Mesothelial cell of epicardium (in vitro differentiated cells): ENCODE measurements around the gene POGK. TPM values are rescaled to one million over a fixed set of nuclear protein-coding genes. Genes with fewer than 3 reads are reported as not detected.
A peak's percentile ranks its signal among the peaks of the same experiment; 100 is the strongest.

Experiments
- DNase-seq, 2 experiments: peaks; one replicate each; pipeline ENCODE4 v3.0.0; 2021; ENCODE audit warnings: low spot score in 2 of 2; ENCODE audit not compliant: unreplicated experiment in 2 of 2
- H3K27ac Mint-ChIP-seq: 2 replicates; pipeline ENCODE4 v1.8.0; 2021; ENCODE audit warnings: mixed read lengths
- H3K27me3 Mint-ChIP-seq: 2 replicates; pipeline ENCODE4 v1.8.0; 2021; ENCODE audit warnings: low read depth, mixed read lengths
- H3K36me3 Mint-ChIP-seq: 2 replicates; pipeline ENCODE4 v1.8.0; 2021; ENCODE audit warnings: mixed read lengths
- H3K4me1 Mint-ChIP-seq: 2 replicates; pipeline ENCODE4 v1.8.0; 2021; ENCODE audit warnings: mixed read lengths
- H3K4me3 Mint-ChIP-seq: 2 replicates; pipeline ENCODE4 v1.8.0; 2021; ENCODE audit warnings: mild to moderate bottlenecking, moderate library complexity, mixed read lengths
- H3K9me3 Mint-ChIP-seq: 2 replicates; pipeline ENCODE4 v1.8.0; 2021; ENCODE audit warnings: mixed read lengths
- total RNA-seq: library from RNA; stranded (reverse); gene quantifications from 3 replicates; pipeline ENCODE4 v1.2.1, GENCODE V29; 2021
- TF ChIP-seq, protein P1 (sequence below): fragments of 200-600 bp; sonication (generic); IDR thresholded peaks from one replicate; pipeline ENCODE4 v1.5.0; 2021; ENCODE audit warnings: antibody characterized with exemption; ENCODE audit not compliant: unreplicated experiment

The POGK gene
- total RNA-seq, 1 donor from 2014 or later = 42.1 TPM

DNA sequence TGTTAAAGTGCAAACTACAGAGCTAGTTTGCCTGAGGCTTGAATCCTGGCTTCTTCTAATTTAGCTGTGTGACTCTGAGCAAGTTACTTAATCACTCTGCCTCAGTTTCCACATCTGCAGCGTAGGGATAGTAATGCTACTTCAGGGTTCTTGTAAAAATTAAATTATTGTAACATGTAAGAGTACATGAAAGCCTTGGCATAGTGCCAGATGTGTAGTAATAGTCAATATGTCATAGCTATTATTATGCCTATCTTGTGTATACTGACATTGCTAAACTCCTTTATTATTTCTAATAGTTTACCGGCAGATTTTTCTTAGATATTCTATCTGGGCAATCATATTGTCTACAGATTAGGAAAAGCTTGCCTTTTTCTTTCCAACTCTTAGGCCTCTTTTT lies 43.6 kb downstream of the POGK start:
- H3K4me3 Mint-ChIP-seq = no peak overlapping the region
- H3K36me3 Mint-ChIP-seq = no peaks in the 10 kb centered on the region
- no peak for DNase-seq
- H3K27me3 Mint-ChIP-seq = peaks cover 46% of the 10 kb centered on the region
- TF ChIP-seq, protein P1, sequence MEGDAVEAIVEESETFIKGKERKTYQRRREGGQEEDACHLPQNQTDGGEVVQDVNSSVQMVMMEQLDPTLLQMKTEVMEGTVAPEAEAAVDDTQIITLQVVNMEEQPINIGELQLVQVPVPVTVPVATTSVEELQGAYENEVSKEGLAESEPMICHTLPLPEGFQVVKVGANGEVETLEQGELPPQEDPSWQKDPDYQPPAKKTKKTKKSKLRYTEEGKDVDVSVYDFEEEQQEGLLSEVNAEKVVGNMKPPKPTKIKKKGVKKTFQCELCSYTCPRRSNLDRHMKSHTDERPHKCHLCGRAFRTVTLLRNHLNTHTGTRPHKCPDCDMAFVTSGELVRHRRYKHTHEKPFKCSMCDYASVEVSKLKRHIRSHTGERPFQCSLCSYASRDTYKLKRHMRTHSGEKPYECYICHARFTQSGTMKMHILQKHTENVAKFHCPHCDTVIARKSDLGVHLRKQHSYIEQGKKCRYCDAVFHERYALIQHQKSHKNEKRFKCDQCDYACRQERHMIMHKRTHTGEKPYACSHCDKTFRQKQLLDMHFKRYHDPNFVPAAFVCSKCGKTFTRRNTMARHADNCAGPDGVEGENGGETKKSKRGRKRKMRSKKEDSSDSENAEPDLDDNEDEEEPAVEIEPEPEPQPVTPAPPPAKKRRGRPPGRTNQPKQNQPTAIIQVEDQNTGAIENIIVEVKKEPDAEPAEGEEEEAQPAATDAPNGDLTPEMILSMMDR = no peak
- H3K4me1 Mint-ChIP-seq = peaks cover 2% of the 10 kb centered on the region
- no peak overlapping the region for H3K27ac Mint-ChIP-seq
- no peaks in the 10 kb centered on the region for H3K9me3 Mint-ChIP-seq

DNA sequence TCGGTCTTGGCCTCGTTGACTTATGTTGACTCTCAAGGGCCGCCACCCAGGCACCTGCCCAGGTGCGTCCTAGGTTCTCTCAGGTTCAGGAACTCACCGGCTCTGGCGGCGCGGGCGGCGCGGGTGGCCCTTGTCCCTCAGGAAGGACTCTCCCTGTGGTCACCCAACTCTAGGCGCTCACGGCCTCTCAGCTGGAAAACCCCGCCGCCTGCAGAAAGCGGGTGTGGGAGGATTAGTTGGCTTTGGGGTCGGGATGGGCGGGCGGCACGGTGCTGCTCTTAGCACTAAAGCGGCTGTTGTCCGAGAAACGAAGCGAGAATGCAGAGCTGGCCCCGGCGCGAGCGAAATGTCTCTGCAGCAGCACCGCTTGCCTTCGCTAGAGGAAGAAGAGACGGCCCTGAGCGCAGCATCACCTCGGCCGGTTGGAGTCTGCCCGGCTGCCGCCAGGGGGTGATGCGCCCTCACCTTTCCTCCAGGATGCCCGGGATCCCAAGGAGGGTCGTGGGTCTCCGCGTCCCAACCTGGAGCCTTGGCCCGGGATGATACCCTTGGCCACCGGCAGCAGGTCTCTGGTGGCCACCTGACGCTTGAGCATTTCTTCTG lies 44.9 kb downstream of the POGK start:
- no peak overlapping the region for H3K27ac Mint-ChIP-seq
- no peak overlapping the region for H3K4me3 Mint-ChIP-seq
- no peaks in the 10 kb centered on the region for H3K9me3 Mint-ChIP-seq
- H3K4me1 Mint-ChIP-seq = peaks cover 2% of the 10 kb centered on the region
- H3K27me3 Mint-ChIP-seq = peaks cover 49% of the 10 kb centered on the region
- no peaks in the 10 kb centered on the region for H3K36me3 Mint-ChIP-seq
- DNase-seq = peak; percentile 47 to 72
- TF ChIP-seq, protein P1 = peak; percentile 69

DNA sequence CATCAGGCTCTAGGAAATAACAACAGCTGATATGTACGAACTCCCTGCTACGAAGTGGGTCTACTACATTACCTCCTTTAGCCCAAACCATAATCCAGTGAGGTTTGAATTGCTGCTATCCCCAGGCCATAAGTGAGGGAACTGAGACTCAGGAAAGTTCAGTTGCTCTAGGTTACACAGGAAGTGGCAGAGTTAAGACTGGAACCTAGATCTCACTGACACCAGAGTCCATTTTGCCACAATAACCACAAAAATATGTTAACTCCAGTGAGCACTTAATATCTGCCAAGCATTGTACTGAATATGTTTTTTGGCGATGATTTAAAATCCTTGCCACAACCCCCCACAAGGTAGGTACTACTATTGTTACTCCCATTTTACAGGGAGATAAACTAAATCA lies 45.7 kb downstream of the POGK start:
- no peak for DNase-seq
- Mint-ChIP-seq H3K27ac (no peak overlapping the region), H3K9me3 (no peaks in the 10 kb centered on the region), H3K4me3 (no peak overlapping the region), H3K36me3 (no peaks in the 10 kb centered on the region), H3K27me3 (peaks cover 57% of the 10 kb centered on the region), H3K4me1 (peaks cover 2% of the 10 kb centered on the region)
- TF ChIP-seq, protein P1 = no peak

DNA sequence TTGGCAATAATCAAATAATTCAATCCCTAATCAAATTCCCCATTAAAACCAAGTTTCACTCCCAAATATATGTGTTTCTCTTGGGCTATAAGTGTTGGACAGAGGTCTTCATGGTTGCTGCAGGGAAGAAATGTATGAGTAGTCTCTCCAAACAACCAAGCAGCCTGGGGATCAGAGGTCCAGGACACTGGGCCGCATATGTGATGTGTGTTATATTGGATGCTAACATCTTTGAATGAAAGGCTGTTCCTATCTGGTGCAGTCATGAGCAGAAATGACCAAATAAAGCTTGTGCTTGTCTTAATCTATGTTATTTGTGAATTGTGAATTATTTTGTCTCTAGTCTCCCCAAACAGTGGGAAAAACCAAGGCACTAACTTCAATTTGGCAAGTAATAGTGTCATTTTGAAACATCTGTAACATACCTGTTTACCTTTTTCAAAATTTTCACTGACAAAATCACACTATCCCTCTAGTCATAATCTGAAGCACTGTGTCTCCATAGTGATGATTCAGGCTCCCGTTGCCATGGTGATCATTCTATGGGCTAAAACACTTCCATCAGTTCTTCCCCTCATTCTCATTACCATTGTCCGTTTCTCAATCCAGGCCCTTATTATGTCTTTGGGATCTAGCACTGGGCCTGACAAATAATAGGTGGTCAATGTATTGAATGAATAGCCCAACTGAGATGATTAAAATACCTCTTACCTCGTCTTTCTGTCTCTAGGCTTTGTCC lies 49.3 kb downstream of the POGK start:
- Mint-ChIP-seq H3K4me1 (no peaks in the 10 kb centered on the region), H3K27ac (no peak overlapping the region), H3K36me3 (no peaks in the 10 kb centered on the region), H3K27me3 (peaks cover 68% of the 10 kb centered on the region), H3K9me3 (no peaks in the 10 kb centered on the region), H3K4me3 (no peak overlapping the region)
- no peak for DNase-seq
- TF ChIP-seq, protein P1 = no peak

DNA sequence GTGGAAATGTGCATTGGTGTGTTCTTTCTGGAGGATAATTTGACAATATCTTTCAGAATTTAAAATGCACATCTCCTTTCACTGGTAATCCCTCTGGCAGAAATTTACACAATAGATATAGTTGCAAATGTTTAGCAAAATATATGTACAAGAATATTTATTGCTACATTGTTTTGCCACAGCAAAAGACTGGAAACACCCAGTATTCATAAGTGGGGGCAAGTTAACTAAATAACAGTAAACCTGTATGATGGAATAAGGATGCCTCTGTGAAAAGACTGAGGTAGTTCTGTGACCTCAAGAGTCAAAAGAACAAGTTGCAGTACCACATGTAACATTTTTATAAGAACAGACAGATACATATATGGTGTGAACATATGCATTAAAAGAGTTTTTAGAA lies 50.5 kb downstream of the POGK start:
- H3K9me3 Mint-ChIP-seq = no peaks in the 10 kb centered on the region
- H3K27ac Mint-ChIP-seq = no peak overlapping the region
- no peaks in the 10 kb centered on the region for H3K36me3 Mint-ChIP-seq
- DNase-seq = no peak
- no peaks in the 10 kb centered on the region for H3K4me1 Mint-ChIP-seq
- peaks cover 66% of the 10 kb centered on the region for H3K27me3 Mint-ChIP-seq
- no peak overlapping the region for H3K4me3 Mint-ChIP-seq
- TF ChIP-seq, protein P1 = no peak
